Muscle of back (tissue), 11 donors: ENCODE data around the gene CALHM4. TPM values are rescaled to one million over a fixed set of nuclear protein-coding genes. Genes with fewer than 3 reads are reported as not detected.

ENCODE experiments used
- DNase-seq, 3 donors: peaks; one replicate each; pipeline versions ENCODE4 v3.0.0 to v3.0.0-alpha.2; 2013
- polyA plus RNA-seq, 10 donors: library from polyadenylated mRNA; unstranded; fragments of 120-200 nt; gene quantifications; one replicate each; pipeline ENCODE4 v1.2.1, GENCODE V29; 2013; ENCODE audit not compliant: insufficient read length in 10 of 10

Gene CALHM4
- polyA plus RNA-seq, 10 donors: 0.16 TPM; not detected in 9

DNA sequence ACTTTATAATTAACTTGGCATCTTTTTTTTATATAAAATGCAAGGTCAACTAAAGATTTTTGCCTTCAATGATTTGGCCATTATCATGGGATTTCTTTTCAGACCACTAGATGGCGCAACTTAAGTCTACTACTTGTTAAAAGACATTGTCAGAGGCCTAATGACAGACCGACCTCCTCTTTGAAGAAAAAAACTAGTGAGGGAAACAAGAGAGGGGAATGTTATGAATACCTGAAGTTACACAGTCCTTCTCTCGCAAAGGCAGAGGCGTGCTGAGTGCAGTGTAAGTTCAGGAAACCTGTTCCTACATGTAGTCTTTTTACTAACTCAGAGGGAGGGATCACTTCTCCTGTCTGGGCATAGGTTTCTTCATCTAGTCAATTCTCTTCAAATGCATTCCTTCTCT, 17.3 kb upstream of the CALHM4 start:
- peak; percentile 37 to 68 (median 51) for DNase-seq

DNA sequence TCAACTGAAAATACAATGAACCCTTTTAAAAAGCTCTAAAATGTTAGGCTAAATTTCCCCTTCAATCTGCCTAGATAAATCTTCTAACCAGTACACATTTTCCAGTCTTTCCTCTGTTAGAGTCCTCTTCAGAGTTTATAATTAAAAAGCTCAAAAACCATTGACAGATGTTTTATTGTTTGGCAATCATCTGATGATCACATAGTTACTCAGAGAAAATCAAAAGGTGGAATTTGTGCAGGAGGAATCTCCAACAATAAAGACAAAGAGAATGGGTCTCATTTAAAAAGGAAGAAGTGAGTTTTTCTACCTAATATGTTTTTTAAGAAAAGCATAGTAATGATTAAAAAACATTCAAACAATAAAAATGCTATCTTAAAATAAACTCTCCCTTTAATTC, 11.1 kb upstream of the CALHM4 start:
- DNase-seq: no peak

DNA sequence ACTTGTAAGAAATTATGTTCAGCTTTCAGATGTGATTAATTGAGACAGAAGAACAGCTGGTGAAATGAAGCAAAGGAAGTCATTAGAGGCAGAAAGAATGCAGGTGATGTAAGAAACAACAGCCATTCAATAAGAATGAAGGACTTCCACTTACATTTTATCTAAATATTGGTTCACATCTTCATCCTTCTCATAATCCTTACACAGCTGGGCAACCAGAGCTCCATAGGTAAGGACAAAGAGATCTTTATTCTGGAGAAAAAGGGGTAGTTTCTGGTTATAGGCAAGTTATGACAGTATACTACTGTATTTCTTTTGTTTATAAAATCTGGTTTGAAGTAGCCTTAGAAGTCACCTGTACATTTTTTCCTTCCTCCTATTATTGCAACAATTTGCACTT, 10.4 kb upstream of the CALHM4 start:
- no peak for DNase-seq

DNA sequence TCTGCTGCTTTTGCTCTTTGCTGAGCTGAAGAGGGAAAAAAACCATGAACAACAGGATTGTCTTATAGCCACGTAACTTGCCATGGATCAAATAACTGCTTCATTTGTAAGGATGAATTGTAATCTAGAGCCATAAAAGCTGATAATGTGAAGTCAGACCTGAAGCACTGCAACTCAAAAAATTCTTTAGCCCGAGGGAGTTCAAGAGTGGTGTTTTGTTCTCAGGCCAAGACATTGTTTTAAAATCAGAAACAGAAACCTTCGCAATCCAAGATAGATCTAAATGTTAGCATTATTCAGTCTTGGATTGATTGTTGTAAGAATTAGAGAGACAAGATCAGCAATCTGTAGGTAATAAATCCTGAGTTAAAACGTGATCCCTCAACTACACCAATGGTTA, 7.9 kb upstream of the CALHM4 start, which contains the start of gene TRAPPC3L:
Gene TRAPPC3L (minus strand): TSS at position 34 of the 400 bp plus-strand sequence. CDS start 170 bp downstream, outside the sequence.
- DNase-seq: no peak

DNA sequence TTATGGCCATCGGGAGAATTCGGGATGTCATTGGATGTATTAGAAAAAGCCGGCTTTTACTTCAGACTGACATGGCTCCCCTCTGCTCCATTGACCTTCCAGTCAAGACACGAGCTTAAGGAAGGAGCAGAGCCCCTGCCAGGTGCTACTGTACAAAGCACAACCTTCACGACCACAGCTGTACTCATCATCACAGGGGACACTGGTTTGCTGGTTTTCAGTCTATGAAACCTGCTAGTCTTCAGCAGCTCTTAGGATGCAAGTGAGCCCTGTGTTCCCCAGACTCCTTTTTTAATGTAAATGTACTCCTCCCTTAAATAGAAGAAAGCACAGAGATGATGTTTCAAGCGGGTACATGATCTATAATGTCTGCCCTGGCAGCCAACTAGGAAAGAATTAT, 6.2 kb upstream of the CALHM4 start:
- DNase-seq: no peak

DNA sequence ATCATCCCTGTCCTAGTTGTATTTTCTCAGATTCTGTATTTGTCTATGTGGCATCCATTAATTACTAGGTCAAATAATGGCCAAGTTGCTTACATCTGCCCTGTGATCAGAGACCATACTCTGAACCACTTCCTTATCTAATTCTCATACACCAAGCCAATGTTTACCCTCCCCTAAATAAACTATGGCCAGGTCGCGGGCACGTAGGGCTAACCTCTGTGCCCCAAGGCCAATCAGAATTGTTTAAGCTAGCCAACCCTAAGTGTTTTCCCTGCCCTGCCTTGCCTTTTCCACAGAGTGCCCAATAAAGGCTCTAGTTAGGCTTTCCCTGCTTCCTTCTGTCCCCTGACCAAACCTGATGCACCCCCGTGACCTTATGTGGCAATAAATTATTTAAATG, 2.8 kb upstream of the CALHM4 start:
- DNase-seq: no peak

DNA sequence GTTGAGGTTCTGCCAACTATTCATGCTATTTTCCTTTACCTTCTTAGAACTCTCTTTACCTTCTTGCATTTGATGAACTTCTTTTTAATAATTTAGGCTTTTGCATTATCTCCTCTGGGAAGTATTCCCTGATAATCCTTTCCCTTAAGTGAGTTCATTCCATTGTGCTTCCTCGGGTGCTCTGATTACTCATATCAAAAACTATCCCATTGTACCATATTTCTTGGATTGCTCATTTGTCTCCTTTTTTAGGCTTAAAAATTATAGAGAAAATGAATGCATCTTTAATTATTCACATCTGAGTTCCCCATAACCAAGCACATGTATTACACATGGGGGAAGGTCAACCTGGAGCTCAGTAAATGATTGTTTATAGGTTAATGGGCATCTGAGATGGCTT, 2.5 kb downstream of the CALHM4 start:
- DNase-seq: peak in 1 of 3 donors; percentile 70

DNA sequence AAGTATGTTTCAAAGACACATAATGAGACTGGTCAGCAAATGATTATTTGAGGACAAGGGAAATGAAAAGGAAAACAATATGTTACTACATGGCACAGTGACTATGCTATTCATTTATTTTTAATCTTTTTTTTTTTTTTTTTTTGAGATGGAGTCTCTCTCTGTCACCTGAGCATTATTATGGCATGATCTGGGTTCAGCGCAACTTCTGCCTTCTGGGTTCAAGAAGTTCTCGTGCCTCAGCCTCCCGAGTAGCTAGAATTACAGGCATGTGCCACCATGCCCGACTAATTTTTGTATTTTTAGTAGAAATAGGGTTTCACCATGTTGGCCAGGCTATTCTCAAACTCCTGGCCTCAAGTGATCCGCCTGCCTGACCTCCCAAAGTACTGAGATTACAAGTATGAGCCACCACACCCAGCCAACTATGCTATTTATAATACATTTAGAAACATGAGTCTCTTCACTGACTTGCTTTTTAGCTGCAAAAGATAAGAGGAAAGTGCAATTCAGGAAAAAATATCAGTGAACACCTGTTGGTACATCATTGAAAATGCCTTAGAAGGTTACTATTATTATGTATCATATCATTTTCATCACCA, 3.4 kb downstream of the CALHM4 start:
- no peak for DNase-seq

DNA sequence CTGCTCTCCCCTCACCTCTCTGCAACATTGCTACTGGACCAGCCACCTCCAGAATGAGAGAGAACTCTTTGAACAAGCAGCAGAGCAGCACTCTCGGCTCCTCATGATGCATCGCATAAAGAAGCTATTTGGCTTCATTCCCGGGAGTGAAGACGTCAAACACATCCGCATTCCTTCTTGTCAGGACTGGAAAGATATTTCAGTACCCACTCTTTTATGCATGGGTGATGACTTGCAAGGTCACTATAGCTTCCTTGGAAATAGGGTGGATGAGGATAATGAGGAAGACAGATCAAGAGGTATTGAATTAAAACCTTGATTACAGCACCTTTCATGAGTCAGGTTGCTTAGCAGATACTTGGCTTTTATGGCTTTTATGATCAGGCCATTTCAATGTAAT, 4.3 kb downstream of the CALHM4 start:
- DNase-seq: peak in 2 of 3 donors; percentile 39 to 95

DNA sequence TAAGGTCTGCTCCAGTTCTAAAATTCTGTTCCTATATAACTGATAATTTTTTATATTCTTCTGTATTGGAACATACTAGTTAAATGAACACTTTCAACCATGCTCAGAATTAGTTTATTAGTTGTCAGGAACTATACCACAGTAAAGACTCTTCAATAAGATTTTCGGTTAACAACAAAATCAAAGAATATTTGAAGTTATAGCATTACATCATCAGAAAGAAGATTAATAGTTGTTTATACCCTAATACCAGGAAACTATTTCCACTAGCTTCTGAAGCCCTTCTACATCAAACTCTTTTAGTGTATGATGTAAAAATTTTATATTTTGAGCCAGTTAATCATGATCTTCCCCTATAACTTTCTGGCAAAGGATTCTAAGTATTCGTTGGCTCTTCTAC, 6.6 kb downstream of the CALHM4 start:
- no peak for DNase-seq

DNA sequence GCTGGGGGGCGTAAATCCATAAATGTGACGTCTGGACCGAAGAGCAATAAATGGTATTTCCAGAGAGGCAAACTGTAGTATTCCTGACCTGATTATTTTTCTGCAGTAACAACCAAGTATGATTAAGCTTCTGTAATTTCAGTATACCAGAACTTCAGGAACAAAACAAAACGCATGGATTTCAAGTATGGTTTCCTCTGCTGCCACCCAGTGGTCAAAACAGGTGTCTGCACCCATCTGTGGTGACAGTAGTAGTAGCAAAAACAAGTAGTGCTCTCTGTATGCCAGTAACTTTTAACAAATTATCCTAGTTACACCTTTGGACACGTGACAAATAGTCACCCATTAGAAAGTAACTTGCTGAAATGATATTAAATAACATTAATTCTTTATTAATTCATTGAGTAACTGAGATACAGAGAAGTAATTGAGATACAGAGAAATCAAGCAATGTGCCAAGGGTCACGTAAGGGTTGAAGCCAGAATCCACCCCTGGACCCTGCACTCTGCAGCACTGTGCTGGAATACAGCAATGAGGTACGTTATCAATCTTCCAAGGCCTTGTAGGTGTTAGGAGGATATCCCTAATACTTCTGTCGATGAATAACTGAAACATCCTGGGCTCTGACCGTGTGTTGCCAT, 7.9 kb downstream of the CALHM4 start:
- DNase-seq: peak; percentile 73 to 85 (median 80)

DNA sequence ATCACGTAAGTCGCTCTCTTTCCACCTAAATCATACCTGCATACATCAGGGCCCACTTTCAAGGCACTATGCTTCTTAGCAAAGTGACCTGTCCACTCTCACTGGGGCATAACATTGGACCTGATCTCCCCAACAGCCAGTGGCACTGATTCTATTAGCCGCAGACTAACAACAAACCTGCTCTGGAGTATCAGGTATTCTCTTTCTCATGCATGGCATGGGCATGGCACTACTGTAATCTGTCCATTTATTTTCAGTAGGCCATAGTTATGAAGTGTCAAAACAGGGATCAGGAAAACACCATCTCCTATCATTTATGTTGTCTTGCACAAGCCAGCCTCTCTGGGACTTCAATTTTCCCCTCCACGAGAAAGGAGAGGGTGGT, 8.5 kb downstream of the CALHM4 start:
- DNase-seq: no peak

DNA sequence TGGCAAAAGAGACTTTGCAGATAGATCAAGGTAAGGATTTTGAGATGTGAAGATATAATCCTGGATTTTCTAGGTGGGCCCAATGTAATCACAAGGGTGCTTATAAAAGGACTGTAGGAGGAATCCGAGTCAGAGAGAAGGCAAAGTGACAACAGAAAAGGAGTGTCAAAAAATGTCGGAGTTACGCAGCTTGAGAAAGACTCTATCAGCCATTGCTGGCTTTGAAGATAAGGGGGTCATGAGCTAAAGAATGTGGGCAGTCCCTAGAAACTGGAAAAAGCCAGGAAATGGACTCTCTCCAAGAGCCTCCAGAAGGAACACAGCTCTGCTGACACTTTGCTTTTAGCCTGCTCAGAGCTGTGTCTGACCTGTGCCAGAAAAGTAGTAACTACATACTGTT, 9.1 kb downstream of the CALHM4 start:
- DNase-seq: no peak

DNA sequence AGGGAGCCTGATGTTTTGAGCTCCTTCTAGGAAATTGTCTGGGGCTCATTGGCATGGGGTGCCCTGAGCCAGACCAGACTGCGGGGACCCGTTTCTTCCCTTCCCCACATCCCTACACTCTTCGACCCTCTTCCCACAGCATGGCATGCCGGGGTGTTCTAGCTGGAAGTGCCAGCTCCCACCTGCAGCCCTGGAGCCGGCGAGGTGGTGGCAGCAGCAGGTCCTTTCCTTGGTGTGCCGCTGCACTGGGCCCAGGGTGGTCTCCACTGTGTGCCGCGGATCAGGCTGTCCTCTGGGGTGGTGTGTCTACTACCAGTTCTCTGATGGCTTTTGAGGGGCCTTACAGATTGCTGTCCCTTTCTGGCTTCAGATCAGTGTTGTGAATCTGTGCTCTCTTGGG, 10.3 kb downstream of the CALHM4 start:
- DNase-seq: no peak

DNA sequence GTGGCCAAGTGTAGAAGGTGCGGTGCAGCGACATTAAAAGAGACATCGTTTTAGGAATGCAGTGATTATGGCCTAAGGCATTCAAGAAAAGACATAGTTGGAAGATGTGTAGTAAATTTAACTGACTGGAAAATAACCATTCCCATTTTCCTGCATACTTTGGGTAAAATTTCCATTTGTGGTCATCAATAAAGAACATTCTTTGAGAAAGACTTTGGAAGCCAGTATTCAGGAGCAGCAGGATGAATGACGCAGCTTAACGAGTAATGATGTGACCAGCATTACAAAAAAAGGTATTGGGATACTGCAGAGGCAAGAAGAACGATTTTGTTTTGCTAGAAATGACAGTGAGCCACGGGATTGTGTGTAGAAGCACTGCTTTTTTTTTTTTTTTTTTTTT, 10.8 kb downstream of the CALHM4 start:
- peak in 1 of 3 donors; percentile 60 for DNase-seq

DNA sequence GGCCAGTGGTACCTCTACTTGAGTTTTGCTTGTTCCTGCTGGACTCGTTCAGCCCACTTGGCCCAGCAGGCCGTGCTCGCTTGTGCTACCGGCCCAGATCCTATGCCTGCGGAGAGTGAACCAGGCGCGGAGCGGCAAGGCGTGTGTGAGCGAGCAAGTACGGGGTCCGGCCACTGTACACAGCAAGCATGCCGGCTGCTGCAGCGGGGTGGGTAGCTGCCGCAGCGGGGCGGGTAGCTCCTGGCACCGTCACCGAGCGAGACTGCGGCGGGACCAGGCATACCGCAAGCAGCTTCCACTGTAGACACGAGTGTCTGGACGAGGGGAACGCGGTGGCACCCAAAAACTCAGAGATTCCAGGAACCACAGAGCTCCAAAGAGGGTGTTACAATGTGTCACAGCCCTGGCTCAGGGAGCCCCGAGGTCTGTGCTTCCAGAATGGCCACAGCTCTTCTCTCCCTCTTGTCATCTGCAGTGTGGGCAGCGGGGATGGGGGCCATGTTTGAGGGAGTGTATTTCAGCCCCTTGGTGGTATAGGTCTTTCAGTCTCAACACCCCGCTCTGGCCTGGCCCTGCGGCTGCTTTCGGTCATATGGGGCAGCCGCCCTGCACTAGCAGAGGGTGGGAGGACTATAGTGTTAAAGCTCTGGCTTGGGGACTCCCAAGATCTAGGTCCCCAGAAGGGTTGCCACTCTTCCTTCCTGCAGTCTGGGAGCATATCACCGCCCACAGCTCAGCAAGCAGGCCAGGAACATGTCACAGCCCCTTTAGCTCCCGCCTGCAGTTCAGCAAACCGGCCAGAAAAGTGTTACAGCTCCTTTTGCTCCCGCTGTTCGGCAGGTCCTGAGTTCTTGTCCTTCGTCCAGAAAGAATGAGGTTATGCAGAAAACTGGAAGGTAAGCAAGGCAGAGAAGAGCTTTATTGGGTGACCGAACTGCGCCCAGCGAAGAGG, 11.6 kb downstream of the CALHM4 start:
- DNase-seq: peak in 1 of 3 donors; percentile 51

DNA sequence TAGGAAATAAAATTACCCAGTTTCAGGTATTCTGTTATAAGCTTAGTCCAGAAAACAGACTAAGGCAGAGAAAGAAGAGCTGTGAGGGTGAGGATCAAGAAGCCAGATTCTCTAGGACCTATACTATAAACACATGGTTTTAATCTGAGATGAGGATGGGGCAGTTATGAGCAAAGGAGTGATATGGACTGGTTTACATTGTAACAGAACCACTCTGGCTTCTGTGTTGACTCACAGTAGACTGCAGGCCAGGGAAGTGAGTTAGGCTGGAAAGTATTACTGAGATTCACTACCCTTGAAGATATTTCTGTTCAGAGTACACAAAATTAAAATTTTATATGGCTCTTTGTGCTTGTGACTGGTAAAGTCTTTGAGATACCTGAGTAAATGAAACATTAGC, 14.6 kb downstream of the CALHM4 start:
- no peak for DNase-seq

DNA sequence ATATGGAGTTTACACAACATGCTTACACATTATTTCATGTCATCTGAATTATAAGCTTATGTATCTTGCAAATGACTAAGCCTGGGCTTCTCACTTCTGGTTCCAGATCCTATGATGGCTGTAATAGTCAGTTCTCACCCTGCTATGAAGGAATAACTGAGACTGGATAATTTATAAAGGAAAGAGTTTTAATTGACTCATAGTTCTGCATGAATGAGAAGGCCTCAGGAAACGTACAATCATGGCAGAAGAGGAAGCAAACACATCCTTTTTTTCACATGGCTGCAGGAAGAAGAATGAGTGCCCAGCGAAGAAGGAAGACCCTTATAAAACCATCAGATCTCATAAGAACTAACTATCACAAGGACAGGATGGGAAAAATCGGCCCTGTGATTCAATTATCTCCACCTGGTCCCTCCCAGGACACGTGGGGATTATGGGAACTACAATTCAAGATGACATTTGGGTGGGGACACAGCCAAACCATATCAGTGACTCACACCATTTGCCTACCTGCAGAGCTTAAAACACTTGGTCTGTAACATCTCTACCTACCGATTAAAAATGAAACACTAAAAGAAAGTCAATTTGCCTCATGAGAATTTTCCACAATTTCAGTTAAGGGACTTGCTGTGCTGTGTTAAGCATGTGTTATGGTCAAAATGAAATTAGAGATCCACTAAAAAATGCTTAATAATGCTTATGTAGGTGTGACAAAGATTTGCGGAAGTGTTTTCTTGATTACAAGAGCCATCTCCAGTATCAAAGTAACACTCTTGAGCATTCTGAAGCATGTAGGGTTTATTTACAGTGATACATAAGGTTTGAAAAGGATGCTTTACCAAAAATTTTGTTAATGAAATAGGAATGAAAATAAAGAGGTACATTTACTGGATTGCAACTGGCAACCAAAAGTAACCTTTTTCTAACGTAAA, 15.5 kb downstream of the CALHM4 start:
- no peak for DNase-seq

DNA sequence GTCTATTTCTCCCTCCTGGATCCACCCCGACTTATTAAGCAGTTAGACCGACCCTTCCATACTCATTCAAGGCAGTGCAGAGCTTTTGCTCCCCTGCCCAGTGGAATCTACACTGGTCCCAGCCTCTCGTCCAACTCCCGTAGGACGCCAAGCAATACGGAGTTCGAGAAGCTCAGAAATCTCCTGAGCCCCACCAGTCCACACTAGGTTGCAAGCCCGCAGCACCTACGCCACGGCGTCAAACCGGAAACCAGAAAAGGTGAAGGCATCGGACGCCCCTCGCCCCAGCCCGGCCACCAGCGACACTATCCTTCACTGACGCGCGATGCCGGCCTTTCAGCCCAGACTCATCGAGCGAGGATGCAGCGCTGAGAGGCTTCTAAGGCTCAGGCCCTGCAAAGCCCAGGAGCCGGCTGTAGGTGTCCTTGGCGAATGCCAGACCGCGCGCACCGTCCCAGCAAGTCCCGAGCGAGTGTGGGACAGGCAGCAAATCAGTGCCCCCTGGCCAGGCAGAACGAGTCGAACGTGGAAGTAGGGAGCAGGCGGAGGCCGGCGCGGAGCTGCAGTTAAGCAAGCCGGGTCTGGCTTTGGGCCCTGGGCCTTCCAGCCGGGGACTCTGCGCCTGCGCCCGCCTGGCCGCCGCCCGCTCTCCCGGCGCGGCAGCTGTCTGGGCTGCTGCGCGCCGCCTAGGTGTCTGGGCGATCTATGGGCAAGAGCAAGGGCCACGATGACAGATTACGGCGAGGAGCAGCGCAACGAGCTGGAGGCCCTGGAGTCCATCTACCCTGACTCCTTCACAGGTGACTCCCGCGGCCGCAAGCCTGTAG, 17.5 kb downstream of the CALHM4 start, which contains the start of gene RWDD1:
Gene RWDD1 (plus strand): TSS at position 649 of the 827 bp plus-strand sequence. CDS start 79 bp downstream, at position 728.
- peak; percentile 99 to 100 (median 99) for DNase-seq

DNA sequence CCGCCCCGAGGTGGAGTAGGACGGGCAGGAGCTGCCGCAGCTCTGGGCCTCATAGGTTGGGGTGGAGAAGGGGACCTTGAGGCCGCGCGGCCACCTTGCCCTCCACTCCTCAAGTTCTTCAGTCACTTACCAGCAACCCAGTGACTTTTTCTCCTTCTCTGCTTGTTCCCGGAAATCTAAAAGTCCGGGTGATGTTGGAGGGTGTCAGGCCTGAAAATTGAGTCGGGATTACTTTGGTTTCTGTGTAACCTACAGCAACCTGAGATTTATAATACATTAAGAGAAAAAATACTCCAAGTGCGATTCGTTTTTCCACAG, 18.1 kb downstream of the CALHM4 start:
- DNase-seq: no peak

DNA sequence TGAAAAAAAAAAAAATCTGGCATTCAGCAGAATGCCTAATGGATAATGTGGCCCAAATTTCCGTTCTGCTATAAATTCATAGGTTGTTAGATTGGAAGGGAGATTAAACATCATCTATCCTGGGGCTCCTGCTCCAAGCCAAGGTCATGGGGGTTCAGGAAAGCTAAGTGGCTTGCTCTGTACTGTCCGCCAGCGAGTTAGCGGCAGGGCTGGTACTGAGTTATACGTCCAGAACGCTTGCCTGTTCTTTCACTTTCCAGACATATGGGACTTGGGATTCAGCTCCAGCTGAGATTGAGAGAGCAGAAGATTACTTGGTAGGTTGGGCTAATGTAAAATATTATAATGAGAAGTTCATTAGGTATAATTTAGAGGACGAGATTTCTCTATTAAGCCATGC, 18.6 kb downstream of the CALHM4 start:
- DNase-seq: peak in 1 of 3 donors; percentile 48
